Dedifferentiated amniotic fluid mesenchymal stem cell (primary cell): Measurements from ENCODE around the gene NFKBIL1.
"Not testable (repeated sequence)": the region's sequence is repeated elsewhere in the genome, so short reads cannot be mapped to it uniquely, and the experiment has no call there.

Experiments used
- DNase-seq: peaks from one replicate; pipeline ENCODE4 v3.0.0-alpha.2; 2016; ENCODE audit errors: extremely low spot score

Gene NFKBIL1

GRCh38 chr6:31580807-31581433, 33.5 kb downstream of the NFKBIL1 start:
- DNase-seq, result peak; percentile 66

GRCh38 chr6:31581434-31582229, 34.2 kb downstream of the NFKBIL1 start:
- DNase-seq, result no peak

- no peak for DNase-seq
These were observed 34.8 kb downstream of the NFKBIL1 start, which contains the start of gene LTB for GRCh38 chr6:31582230-31582643. Gene LTB (minus strand): TSS chr6:31582424. CDS start chr6:31582417, 7 bp downstream.

- no peak for DNase-seq
These were observed 38.1 kb downstream of the NFKBIL1 start for GRCh38 chr6:31585491-31585890.

GRCh38 chr6:31586008-31586407, 38.6 kb downstream of the NFKBIL1 start, which contains the start of gene LST1:
Gene LST1 (plus strand): TSS chr6:31586277. CDS start chr6:31587300, 1,023 bp downstream.
- DNase-seq, result no peak

GRCh38 chr6:31586599-31587281, 39.3 kb downstream of the NFKBIL1 start:
- DNase-seq, result no peak

- no peak for DNase-seq
These were observed 40.7 kb downstream of the NFKBIL1 start for GRCh38 chr6:31587791-31588777.

GRCh38 chr6:31588871-31589650, 41.7 kb downstream of the NFKBIL1 start:
- DNase-seq, result no peak

GRCh38 chr6:31590691-31591090, 43.3 kb downstream of the NFKBIL1 start:
- DNase-seq, result not testable (repeated sequence)

GRCh38 chr6:31592396-31592771, 45.0 kb downstream of the NFKBIL1 start:
- DNase-seq, result no peak

- DNase-seq, result no peak
These were observed 49.6 kb downstream of the NFKBIL1 start for GRCh38 chr6:31597006-31597405.

GRCh38 chr6:31607317-31607716, 59.9 kb downstream of the NFKBIL1 start:
- DNase-seq, result no peak
